CD4-positive, alpha-beta T cell treated with Interleukin-4 for 4 hours (primary cell): Measurements from ENCODE around the gene ZNF516.
A peak's percentile ranks its signal among the peaks of the same experiment; 100 is the strongest.

Experiments used
- DNase-seq: peaks from one replicate; pipeline ENCODE4 v3.0.0-alpha.2; 2020

The ZNF516 gene

GRCh38 chr18:76361219-76361618 lies 133.8 kb downstream of the ZNF516 start:
- DNase-seq = no peak

GRCh38 chr18:76359909-76360308 lies 135.1 kb downstream of the ZNF516 start:
- no peak for DNase-seq

GRCh38 chr18:76358774-76359173 lies 136.3 kb downstream of the ZNF516 start:
- DNase-seq = no peak

GRCh38 chr18:76357585-76358260 lies 137.3 kb downstream of the ZNF516 start:
- no peak for DNase-seq

GRCh38 chr18:76357174-76357573 lies 137.9 kb downstream of the ZNF516 start:
- no peak for DNase-seq

- DNase-seq = no peak
Measured at GRCh38 chr18:76356666-76357065, 138.4 kb downstream of the ZNF516 start.

- no peak for DNase-seq
Measured at GRCh38 chr18:76354348-76354747, 140.7 kb downstream of the ZNF516 start.

- DNase-seq = no peak
Measured at GRCh38 chr18:76353500-76353899, 141.5 kb downstream of the ZNF516 start.

GRCh38 chr18:76353046-76353445 lies 142.0 kb downstream of the ZNF516 start:
- no peak for DNase-seq

GRCh38 chr18:76351961-76352581 lies 143.0 kb downstream of the ZNF516 start:
- DNase-seq = no peak

GRCh38 chr18:76350134-76351025 lies 144.7 kb downstream of the ZNF516 start:
- no peak for DNase-seq

GRCh38 chr18:76349067-76349715 lies 145.9 kb downstream of the ZNF516 start:
- DNase-seq = peak; percentile 68

GRCh38 chr18:76348267-76349066 lies 146.6 kb downstream of the ZNF516 start:
- DNase-seq = no peak

- DNase-seq = no peak
Measured at GRCh38 chr18:76347341-76347740, 147.7 kb downstream of the ZNF516 start.

- DNase-seq = no peak
Measured at GRCh38 chr18:76346490-76347130, 148.4 kb downstream of the ZNF516 start.

GRCh38 chr18:76345901-76346300 lies 149.1 kb downstream of the ZNF516 start:
- no peak for DNase-seq

- no peak for DNase-seq
Measured at GRCh38 chr18:76343938-76344569, 151.0 kb downstream of the ZNF516 start.

GRCh38 chr18:76340410-76340809 lies 154.6 kb downstream of the ZNF516 start:
- no peak for DNase-seq

- DNase-seq = no peak
Measured at GRCh38 chr18:76339246-76339620, 155.8 kb downstream of the ZNF516 start.

GRCh38 chr18:76338619-76339245 lies 156.3 kb downstream of the ZNF516 start:
- DNase-seq = no peak

- DNase-seq = no peak
Measured at GRCh38 chr18:76338088-76338487, 157.0 kb downstream of the ZNF516 start.
